ENCODE results near the gene DGAT2L6.

DGAT2L6 gene

DNA sequence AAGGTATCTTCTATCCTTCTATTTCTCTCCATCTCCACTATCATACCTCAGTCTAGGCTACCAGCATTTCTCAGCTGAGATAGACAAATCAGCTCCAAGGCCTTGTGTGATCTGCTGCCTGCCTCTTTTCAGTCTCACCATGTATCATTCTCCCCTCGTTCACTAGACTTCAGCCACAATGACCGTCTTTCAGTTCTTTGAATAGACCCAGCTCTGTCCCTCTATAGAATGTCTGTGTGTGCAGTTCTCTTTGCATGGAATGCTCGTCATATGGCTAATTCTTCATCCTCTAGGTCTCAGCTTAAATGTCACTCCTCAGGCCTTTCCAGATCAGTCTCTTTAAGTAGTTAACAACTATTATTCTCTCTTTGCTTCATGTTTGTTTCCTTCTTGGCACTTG is 37.5 kb upstream of the DGAT2L6 start:
- Histone ChIP-seq H3K27me3 (ENCODE audit: insufficient read depth, low read depth) (no peaks in the 10 kb centered on the region), H4K20me1 (ENCODE audit: insufficient read depth) (no peaks in the 10 kb centered on the region), H2AFZ (ENCODE audit: low read depth) (no peak overlapping the region), H3K9ac (no peak overlapping the region), H3K4me3 (IDR thresholded peaks at IDR 0.05; ENCODE audit: insufficient read depth, low read depth, low read length) (no peak overlapping the region), H3K36me3 (ENCODE audit: insufficient read depth) (no peaks in the 10 kb centered on the region), H3K79me2 (ENCODE audit: insufficient read depth, low read depth) (peaks cover 5% of the 10 kb centered on the region; the same call in 1 of the 2 replicates), H3K27ac (no peak overlapping the region), H3K4me2 (no peak overlapping the region), H3K4me1 (ENCODE audit: low read depth, poor library complexity, severe bottlenecking) (peaks cover 7% of the 10 kb centered on the region)
- TF ChIP-seq CTCF (conservative IDR thresholded peaks at IDR 0.05; ENCODE audit: low read depth, low read length) = no peak

DNA sequence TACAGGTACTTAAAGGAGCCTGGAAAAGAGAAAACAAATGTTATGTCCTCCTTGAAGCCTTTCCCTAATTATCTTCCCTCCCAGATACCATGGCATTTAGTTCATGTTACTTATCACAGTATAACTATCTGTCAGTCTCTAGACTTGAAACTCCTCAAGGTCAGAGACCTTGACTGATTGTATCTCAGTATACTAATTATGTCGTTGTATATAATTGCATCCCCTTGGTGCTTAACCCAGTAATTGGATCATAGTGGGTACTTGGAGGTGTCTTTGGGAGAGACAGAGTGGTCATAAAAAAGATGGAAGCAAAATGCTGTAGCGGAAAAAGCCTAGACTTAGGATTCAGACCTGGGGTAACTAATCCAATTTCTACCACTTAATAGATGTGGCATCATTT is 35.9 kb upstream of the DGAT2L6 start:
- Histone ChIP-seq H3K27me3 (ENCODE audit: insufficient read depth, low read depth) (no peaks in the 10 kb centered on the region), H4K20me1 (ENCODE audit: insufficient read depth) (no peaks in the 10 kb centered on the region), H3K4me1 (ENCODE audit: low read depth, poor library complexity, severe bottlenecking) (no peaks in the 10 kb centered on the region), H3K4me3 (IDR thresholded peaks at IDR 0.05; ENCODE audit: insufficient read depth, low read depth, low read length) (no peak overlapping the region), H3K4me2 (no peak overlapping the region), H2AFZ (ENCODE audit: low read depth) (no peak overlapping the region), H3K9ac (no peak overlapping the region), H3K79me2 (ENCODE audit: insufficient read depth, low read depth) (no peaks in the 10 kb centered on the region), H3K27ac (no peak overlapping the region), H3K36me3 (ENCODE audit: insufficient read depth) (no peaks in the 10 kb centered on the region)
- no peak for TF ChIP-seq CTCF (conservative IDR thresholded peaks at IDR 0.05; ENCODE audit: low read depth, low read length)

GRCh38 chrX:70166601-70167590 is 10.4 kb upstream of the DGAT2L6 start:
- Histone ChIP-seq H3K79me2 (ENCODE audit: insufficient read depth, low read depth) (no peaks in the 10 kb centered on the region), H3K27ac (no peak overlapping the region), H2AFZ (ENCODE audit: low read depth) (no peak overlapping the region), H3K4me3 (IDR thresholded peaks at IDR 0.05; ENCODE audit: insufficient read depth, low read depth, low read length) (no peak overlapping the region), H3K4me2 (no peak overlapping the region), H3K9ac (no peak overlapping the region), H4K20me1 (ENCODE audit: insufficient read depth) (no peaks in the 10 kb centered on the region), H3K36me3 (ENCODE audit: insufficient read depth) (no peaks in the 10 kb centered on the region), H3K27me3 (ENCODE audit: insufficient read depth, low read depth) (no peaks in the 10 kb centered on the region), H3K4me1 (ENCODE audit: low read depth, poor library complexity, severe bottlenecking) (no peaks in the 10 kb centered on the region)
- TF ChIP-seq CTCF (conservative IDR thresholded peaks at IDR 0.05; ENCODE audit: low read depth, low read length) = no peak

DNA sequence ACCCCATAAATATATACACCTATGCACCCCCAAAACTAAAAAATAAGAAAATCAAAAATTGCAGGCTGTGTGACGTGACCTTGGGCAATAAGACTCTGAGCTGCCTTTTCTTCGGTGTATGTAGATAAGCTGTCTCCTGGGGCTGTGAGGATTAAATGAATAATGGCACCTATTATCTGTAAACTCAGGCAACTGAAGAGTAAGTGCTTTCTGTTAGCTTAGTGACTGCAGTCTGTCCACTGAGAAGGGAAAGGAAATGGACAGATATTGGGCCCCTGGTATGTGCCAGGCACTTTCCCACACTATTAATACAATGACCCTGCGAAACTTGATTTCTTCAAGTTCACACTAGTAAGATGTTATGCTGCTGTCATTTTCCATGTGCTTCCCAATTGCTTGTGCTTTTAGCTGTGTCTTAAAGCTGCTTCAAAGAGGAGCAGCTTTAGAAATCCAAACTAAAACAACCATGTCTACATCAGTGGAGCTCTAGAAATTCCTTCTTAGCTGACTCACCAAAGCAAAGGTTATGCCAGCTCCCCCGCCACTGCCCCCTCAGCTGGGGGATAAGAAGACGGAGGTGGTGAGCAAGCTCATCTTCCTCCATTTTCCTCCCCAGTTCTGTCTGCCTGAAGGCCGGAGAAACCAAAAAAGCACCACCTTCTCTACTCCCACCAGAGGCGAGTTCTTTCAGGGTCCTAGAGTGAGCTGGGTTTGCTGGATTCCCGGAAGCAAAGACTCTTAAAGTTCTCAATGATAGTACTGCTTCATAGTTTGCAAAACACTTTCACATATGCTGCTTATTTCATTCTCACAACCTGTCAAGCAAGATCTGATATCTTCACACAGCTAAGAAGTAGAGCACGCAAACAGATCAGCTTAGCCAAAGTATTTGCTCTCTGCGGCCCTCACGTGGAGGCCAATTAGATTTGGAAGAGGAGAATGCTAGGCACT is 8.8 kb upstream of the DGAT2L6 start:
- H4K20me1 ChIP-seq (ENCODE audit: insufficient read depth) = no peaks in the 10 kb centered on the region
- no peaks in the 10 kb centered on the region for H3K4me1 ChIP-seq (ENCODE audit: low read depth, poor library complexity, severe bottlenecking)
- no peak overlapping the region for H3K9ac ChIP-seq
- no peak for TF ChIP-seq CTCF (conservative IDR thresholded peaks at IDR 0.05; ENCODE audit: low read depth, low read length)
- no peaks in the 10 kb centered on the region for H3K79me2 ChIP-seq (ENCODE audit: insufficient read depth, low read depth)
- no peak overlapping the region for H3K4me2 ChIP-seq
- no peak overlapping the region for H3K4me3 ChIP-seq (IDR thresholded peaks at IDR 0.05; ENCODE audit: insufficient read depth, low read depth, low read length)
- no peak overlapping the region for H3K27ac ChIP-seq
- no peaks in the 10 kb centered on the region for H3K27me3 ChIP-seq (ENCODE audit: insufficient read depth, low read depth)
- no peaks in the 10 kb centered on the region for H3K36me3 ChIP-seq (ENCODE audit: insufficient read depth)
- H2AFZ ChIP-seq (ENCODE audit: low read depth) = no peak overlapping the region

All from KMS-11 (cell line).